BLaER1 (cell line): Measurements from ENCODE around the gene CAVIN2.

Experiments
- H3K27ac ChIP-seq: shearing (Covaris generic); formaldehyde crosslinking; 2 replicates; pipeline ENCODE4 v1.8.1; 2022
- H3K27me3 ChIP-seq: shearing (Covaris generic); formaldehyde crosslinking; 2 replicates; pipeline ENCODE4 v1.8.1; 2022
- H3K36me3 ChIP-seq: shearing (Covaris generic); formaldehyde crosslinking; 2 replicates; pipeline ENCODE4 v1.8.1; 2022
- H3K4me1 ChIP-seq: shearing (Covaris generic); formaldehyde crosslinking; 2 replicates; pipeline ENCODE4 v1.8.1; 2022
- H3K4me2 ChIP-seq: shearing (Covaris generic); formaldehyde crosslinking; 2 replicates; pipeline ENCODE4 v1.8.1; 2022
- H3K4me3 ChIP-seq: shearing (Covaris generic); formaldehyde crosslinking; 2 replicates; pipeline ENCODE4 v1.8.1; 2022
- H3K9ac ChIP-seq: shearing (Covaris generic); formaldehyde crosslinking; 2 replicates; pipeline ENCODE4 v1.8.1; 2022
- H3K9me3 ChIP-seq: shearing (Covaris generic); formaldehyde crosslinking; 2 replicates; pipeline ENCODE4 v1.8.1; 2022
- H4K20me1 ChIP-seq: shearing (Covaris generic); formaldehyde crosslinking; 2 replicates; pipeline ENCODE4 v1.8.1; 2022
- Cebpa-rat ChIP-seq: shearing (Covaris generic); IDR thresholded peaks from 2 replicates; pipeline ENCODE4 v1.8.1; 2022

The CAVIN2 gene

DNA sequence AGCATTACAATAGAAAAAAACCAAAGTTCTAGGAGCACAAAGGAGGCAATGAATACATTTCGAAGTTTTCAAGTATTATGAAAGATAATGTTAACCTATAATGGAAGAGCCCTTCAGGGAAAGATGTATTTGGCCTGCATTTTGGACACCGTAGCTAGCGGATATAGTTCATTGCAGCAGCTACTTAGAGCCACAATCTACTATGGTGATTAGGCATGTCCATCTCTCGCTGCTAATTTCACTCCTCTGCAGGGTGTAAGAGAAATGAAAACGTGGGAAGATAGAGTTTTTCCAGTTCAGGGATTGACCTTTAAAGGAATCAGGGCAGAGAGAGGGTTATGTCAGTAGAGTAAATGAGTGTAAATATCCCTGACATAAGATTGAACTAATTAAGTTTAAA lies 8.5 kb upstream of the CAVIN2 start:
- H4K20me1 ChIP-seq = no peaks in the 10 kb centered on the region
- no peaks in the 10 kb centered on the region for H3K36me3 ChIP-seq
- no peaks in the 10 kb centered on the region for H3K27me3 ChIP-seq
- H3K9me3 ChIP-seq = no peaks in the 10 kb centered on the region
- no peak overlapping the region for H3K4me2 ChIP-seq
- TF ChIP-seq Cebpa-rat = no peak
- no peak overlapping the region for H3K4me3 ChIP-seq
- no peak overlapping the region for H3K9ac ChIP-seq
- H3K4me1 ChIP-seq = no peaks in the 10 kb centered on the region
- no peak overlapping the region for H3K27ac ChIP-seq

DNA sequence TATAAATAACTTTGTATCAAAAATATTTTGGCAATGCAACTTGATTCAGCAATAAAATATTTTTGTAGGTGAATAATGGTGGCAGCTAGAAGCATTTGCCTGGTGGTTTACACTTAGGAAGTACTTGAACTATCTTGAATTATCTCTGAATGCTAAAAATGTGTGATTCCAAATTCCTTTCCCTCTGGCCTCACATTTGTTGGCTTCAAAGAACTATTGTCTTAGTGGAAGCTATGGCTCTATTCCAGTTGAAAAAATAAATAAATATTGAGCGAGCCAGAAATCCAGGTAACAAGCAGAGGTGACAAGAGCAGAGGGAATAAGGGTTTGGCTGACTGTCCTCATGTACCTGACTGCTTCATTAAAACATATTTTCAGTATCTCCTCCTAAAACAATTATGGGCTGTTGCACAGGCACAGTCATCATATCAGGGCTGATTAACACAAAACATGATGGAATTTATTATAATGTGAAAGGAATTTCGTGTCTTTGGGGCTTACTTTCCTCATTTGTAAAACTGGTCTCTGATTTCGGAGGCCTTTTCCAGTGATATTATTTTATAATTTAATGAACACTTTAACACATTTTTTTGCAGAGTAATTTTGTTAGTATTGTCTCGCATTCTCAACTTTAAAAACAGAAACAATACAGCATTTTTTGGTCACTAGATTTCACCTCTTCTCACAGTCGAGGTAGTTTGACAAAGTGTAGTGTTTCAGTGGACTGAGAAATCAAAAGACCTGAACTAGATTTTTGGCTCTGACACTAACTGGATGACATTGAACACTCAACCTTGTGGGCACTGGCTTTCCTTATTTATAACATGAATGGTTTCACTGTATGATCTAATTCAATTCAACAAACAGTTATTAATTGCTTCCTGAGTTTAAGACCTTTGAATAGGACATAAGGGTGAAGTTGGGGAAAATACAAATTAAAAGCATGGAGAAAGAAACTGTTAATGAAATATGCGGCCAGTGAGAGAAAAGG lies 7.8 kb upstream of the CAVIN2 start:
- TF ChIP-seq Cebpa-rat = no peak
- Histone ChIP-seq H3K4me2 (no peak overlapping the region), H3K4me1 (no peaks in the 10 kb centered on the region), H3K9me3 (no peaks in the 10 kb centered on the region), H3K4me3 (no peak overlapping the region), H4K20me1 (no peaks in the 10 kb centered on the region), H3K27me3 (no peaks in the 10 kb centered on the region), H3K9ac (no peak overlapping the region), H3K36me3 (no peaks in the 10 kb centered on the region), H3K27ac (no peak overlapping the region)

DNA sequence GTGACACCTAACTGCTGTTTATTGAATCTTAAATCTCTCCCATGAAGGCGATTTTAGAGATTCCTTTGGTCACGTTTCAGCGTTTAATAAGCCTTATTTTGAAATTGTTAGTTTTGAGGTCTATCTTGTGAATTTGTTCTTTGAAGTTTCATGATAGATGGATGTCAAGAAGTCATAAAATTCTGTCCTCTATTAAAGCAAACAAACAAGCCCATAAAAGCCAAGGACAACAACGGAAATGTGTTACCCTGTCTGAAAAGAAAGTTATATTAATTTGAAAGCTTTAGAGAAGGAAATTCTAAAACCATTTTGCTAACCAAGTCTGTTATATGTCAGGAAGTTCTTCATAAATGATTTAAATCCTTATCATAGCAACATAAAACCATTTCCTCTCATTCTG lies 7.0 kb upstream of the CAVIN2 start:
- H4K20me1 ChIP-seq = no peaks in the 10 kb centered on the region

DNA sequence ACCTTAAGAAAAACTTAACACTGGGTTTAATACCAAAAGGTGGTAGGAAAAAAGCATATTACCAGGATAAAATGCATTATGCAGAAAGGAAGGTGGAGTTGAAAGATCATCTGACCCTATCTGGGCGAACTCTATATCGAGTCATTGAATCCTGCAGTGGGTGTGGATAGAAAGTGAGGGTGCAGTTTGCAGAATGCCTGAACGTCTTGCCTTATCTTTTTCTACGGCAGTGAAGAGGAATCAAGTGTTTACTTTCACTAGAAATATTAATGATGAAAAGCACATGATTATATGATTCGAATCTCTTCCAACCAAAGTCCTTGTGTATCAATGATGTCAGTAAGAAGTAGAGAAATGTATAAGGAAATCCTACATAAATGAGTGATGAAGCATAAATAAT lies 4.3 kb upstream of the CAVIN2 start:
- no peak overlapping the region for H3K9ac ChIP-seq
- no peak overlapping the region for H3K4me3 ChIP-seq
- no peaks in the 10 kb centered on the region for H4K20me1 ChIP-seq
- no peaks in the 10 kb centered on the region for H3K27me3 ChIP-seq
- H3K4me1 ChIP-seq = no peaks in the 10 kb centered on the region
- H3K9me3 ChIP-seq = no peaks in the 10 kb centered on the region
- no peak for TF ChIP-seq Cebpa-rat
- H3K36me3 ChIP-seq = no peaks in the 10 kb centered on the region
- no peak overlapping the region for H3K27ac ChIP-seq
- no peak overlapping the region for H3K4me2 ChIP-seq

More for the DNA sequence above, 7.0 kb upstream of the CAVIN2 start:
- H3K9ac ChIP-seq = no peak overlapping the region
- no peaks in the 10 kb centered on the region for H3K4me1 ChIP-seq
- H3K4me2 ChIP-seq = no peak overlapping the region
- H3K9me3 ChIP-seq = no peaks in the 10 kb centered on the region
- no peak overlapping the region for H3K4me3 ChIP-seq
- no peak for TF ChIP-seq Cebpa-rat
- no peaks in the 10 kb centered on the region for H3K27me3 ChIP-seq
- no peak overlapping the region for H3K27ac ChIP-seq
- no peaks in the 10 kb centered on the region for H3K36me3 ChIP-seq

- no peak overlapping the region for H3K9ac ChIP-seq
- no peaks in the 10 kb centered on the region for H3K9me3 ChIP-seq
- H3K27me3 ChIP-seq = no peaks in the 10 kb centered on the region
- no peaks in the 10 kb centered on the region for H3K4me1 ChIP-seq
- H3K27ac ChIP-seq = no peak overlapping the region
- no peaks in the 10 kb centered on the region for H3K36me3 ChIP-seq
- H3K4me2 ChIP-seq = no peak overlapping the region
- TF ChIP-seq Cebpa-rat = no peak
- no peak overlapping the region for H3K4me3 ChIP-seq
- no peaks in the 10 kb centered on the region for H4K20me1 ChIP-seq
These were observed 2.2 kb upstream of the CAVIN2 start for GRCh38 chr2:191848771-191849767.

DNA sequence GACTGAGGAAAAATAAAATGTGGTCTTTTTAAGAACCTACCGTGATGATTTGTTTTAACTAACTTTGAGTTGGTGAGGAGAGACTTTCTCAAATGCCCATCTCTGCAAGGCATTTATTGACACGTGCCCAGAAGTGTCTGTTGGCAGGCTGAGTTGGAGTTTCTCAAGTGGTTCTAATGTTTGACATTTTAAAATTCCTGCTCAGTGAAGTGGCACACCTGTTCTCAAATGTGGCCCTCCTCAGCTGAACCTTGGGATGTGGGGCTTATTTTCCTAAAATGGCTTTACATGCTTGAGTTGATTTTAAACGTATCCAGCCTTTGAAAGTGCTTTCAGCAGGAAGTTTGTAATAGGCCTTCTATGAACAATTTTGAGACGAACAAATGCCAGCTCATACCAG lies 876 bp upstream of the CAVIN2 start:
- no peak for TF ChIP-seq Cebpa-rat
- Histone ChIP-seq H3K27me3 (no peaks in the 10 kb centered on the region), H3K4me3 (no peak overlapping the region), H3K4me2 (no peak overlapping the region), H3K9ac (no peak overlapping the region), H3K4me1 (no peaks in the 10 kb centered on the region), H3K27ac (no peak overlapping the region), H3K9me3 (no peaks in the 10 kb centered on the region), H3K36me3 (no peaks in the 10 kb centered on the region), H4K20me1 (no peaks in the 10 kb centered on the region)

- no peak overlapping the region for H3K9ac ChIP-seq
These were observed 893 bp downstream of the CAVIN2 start for GRCh38 chr2:191845876-191846514.

GRCh38 chr2:191845248-191845715 lies 1.6 kb downstream of the CAVIN2 start:
- H3K9me3 ChIP-seq = no peaks in the 10 kb centered on the region
- no peak overlapping the region for H3K4me2 ChIP-seq
- TF ChIP-seq Cebpa-rat = no peak
- no peak overlapping the region for H3K27ac ChIP-seq
- no peaks in the 10 kb centered on the region for H3K36me3 ChIP-seq
- H3K9ac ChIP-seq = no peak overlapping the region
- H3K4me3 ChIP-seq = no peak overlapping the region
- peaks cover under 1% of the 10 kb centered on the region for H3K4me1 ChIP-seq
- no peaks in the 10 kb centered on the region for H3K27me3 ChIP-seq
- no peaks in the 10 kb centered on the region for H4K20me1 ChIP-seq

More at GRCh38 chr2:191845876-191846514, 893 bp downstream of the CAVIN2 start:
- Histone ChIP-seq H3K4me2 (no peak overlapping the region), H3K27ac (no peak overlapping the region), H3K27me3 (no peaks in the 10 kb centered on the region), H3K9me3 (no peaks in the 10 kb centered on the region), H3K36me3 (no peaks in the 10 kb centered on the region), H3K4me3 (no peak overlapping the region), H4K20me1 (no peaks in the 10 kb centered on the region), H3K4me1 (no peaks in the 10 kb centered on the region)
- TF ChIP-seq Cebpa-rat = no peak

DNA sequence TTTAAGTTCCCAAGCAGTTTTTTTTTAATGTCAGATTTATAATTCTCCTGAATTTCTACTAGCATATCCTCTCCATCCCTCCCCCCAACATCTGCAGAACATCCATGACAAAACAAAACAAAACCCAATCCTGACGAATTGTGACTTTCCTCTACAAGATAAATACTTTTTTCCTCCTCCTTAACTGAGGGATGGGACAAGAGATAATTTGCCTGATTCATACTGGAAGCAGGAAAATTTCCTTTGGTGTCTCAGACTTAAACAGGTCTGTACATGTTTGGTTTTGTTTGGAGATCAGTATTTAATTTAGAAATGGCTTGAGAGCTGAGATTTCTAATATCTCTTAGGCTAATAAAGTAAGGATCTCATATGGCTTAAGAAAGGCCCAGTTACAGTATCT lies 2.2 kb downstream of the CAVIN2 start:
- no peak overlapping the region for H3K4me2 ChIP-seq
- H3K4me1 ChIP-seq = peaks cover 7% of the 10 kb centered on the region
- H3K27me3 ChIP-seq = no peaks in the 10 kb centered on the region
- H3K9me3 ChIP-seq = no peaks in the 10 kb centered on the region
- H3K4me3 ChIP-seq = no peak overlapping the region
- no peak overlapping the region for H3K27ac ChIP-seq
- H3K36me3 ChIP-seq = no peaks in the 10 kb centered on the region
- no peaks in the 10 kb centered on the region for H4K20me1 ChIP-seq
- TF ChIP-seq Cebpa-rat = no peak
- H3K9ac ChIP-seq = no peak overlapping the region
